Activated CD4-positive, alpha-beta T cell treated with anti-CD3 and anti-CD28 coated beads, Interleukin-2, Interleukin-4, amounts not matched to agents 100 ng/mL and 50 ng/mL, durations not matched to agents 16 hours and 8 hours (primary cell): Measurements from ENCODE around the gene NPTN.

ENCODE experiments used
- DNase-seq: peaks from one replicate; pipeline ENCODE4 v3.0.0-alpha.2; 2020; ENCODE audit warnings: low spot score

NPTN gene

GRCh38 chr15:73631915-73632669 is 1.1 kb downstream of the NPTN start:
- DNase-seq = no peak

- no peak for DNase-seq
Measured at GRCh38 chr15:73630921-73631362, 2.2 kb downstream of the NPTN start.

- no peak for DNase-seq
Measured at GRCh38 chr15:73629798-73630429, 3.3 kb downstream of the NPTN start.

- no peak for DNase-seq
Measured at GRCh38 chr15:73628976-73629797, 4.0 kb downstream of the NPTN start.

- no peak for DNase-seq
Measured at GRCh38 chr15:73628102-73628501, 5.1 kb downstream of the NPTN start.

GRCh38 chr15:73626072-73626471 is 7.1 kb downstream of the NPTN start:
- no peak for DNase-seq

- no peak for DNase-seq
Measured at GRCh38 chr15:73624530-73624929, 8.7 kb downstream of the NPTN start.

- no peak for DNase-seq
Measured at GRCh38 chr15:73621286-73621826, 11.8 kb downstream of the NPTN start.

GRCh38 chr15:73620078-73620477 is 13.1 kb downstream of the NPTN start:
- DNase-seq = no peak

- no peak for DNase-seq
Measured at GRCh38 chr15:73617913-73618312, 15.3 kb downstream of the NPTN start.

- DNase-seq = no peak
Measured at GRCh38 chr15:73617301-73617831, 15.8 kb downstream of the NPTN start.

- DNase-seq = no peak
Measured at GRCh38 chr15:73608941-73609340, 24.2 kb downstream of the NPTN start.

- no peak for DNase-seq
Measured at GRCh38 chr15:73608475-73608874, 24.7 kb downstream of the NPTN start.

GRCh38 chr15:73607843-73608242 is 25.3 kb downstream of the NPTN start:
- no peak for DNase-seq

- DNase-seq = no peak
Measured at GRCh38 chr15:73607405-73607804, 25.8 kb downstream of the NPTN start.

GRCh38 chr15:73605759-73606436 is 27.3 kb downstream of the NPTN start:
- DNase-seq = no peak

GRCh38 chr15:73604477-73604876 is 28.7 kb downstream of the NPTN start:
- no peak for DNase-seq

- no peak for DNase-seq
Measured at GRCh38 chr15:73602992-73603391, 30.2 kb downstream of the NPTN start.

GRCh38 chr15:73602446-73602843 is 30.7 kb downstream of the NPTN start:
- no peak for DNase-seq

- no peak for DNase-seq
Measured at GRCh38 chr15:73601451-73602445, 31.4 kb downstream of the NPTN start.
